NCI-H2107 treated with DMSO at 0.1 percent for 48 hours (cell line): ENCODE results near the gene SLC25A11.

Experiments used
- DNase-seq: peaks from one replicate; lab custom pipeline; 2025; ENCODE audit not compliant: unreplicated experiment; lab: John Stamatoyannopoulos, UW

SLC25A11 gene, protein sequence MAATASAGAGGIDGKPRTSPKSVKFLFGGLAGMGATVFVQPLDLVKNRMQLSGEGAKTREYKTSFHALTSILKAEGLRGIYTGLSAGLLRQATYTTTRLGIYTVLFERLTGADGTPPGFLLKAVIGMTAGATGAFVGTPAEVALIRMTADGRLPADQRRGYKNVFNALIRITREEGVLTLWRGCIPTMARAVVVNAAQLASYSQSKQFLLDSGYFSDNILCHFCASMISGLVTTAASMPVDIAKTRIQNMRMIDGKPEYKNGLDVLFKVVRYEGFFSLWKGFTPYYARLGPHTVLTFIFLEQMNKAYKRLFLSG

GRCh38 chr17:4939796-4940554, at the start of gene SLC25A11, which contains the start of gene RNF167:
Gene SLC25A11, minus strand, starts transcription at chr17:4940046. Its CDS starts 136 bp downstream, at chr17:4939910.
Gene RNF167, plus strand, starts transcription at chr17:4940268. Its CDS starts 642 bp downstream, at chr17:4940910.
- peak; percentile 82 for DNase-seq

DNA sequence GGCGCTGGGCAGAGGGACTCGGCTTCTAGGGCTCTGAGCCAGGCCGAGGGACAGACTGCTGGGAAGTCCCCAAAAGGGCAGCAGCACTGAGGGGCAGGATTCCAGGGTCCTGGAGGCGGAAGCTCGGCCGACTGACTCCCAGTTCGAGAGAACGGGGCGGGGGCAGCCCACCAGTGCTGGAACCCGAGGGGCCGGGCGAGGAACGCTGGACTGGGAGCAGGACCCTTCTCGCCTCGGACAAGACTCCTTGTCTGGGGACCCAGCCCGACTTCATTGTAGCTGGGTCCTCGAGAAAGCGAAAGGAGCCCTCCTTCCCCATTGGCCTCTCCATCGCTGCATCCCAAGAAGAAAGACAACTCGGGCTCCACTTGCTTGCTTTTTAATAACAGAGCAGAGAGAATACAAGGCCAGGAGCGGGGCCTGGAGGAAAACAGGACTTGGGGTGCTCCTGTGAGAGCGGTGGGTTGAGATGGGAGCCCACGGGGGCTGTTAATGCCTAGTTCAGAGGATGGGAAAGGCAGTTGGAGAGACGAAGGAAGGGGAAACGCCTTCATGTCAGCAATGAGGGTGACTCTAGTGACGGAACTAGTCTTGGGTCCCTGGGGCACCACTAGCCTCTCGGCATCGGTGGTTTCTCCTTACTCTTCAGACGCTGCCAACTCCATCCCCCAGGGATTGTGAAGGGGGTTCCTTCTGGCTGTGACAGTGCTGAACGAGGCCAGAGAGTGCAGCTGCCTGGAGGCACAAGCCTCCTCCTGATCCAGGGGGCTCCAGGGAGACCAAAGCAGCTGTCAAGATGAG, 48.1 kb upstream of the SLC25A11 start:
- DNase-seq = peak; percentile 16

DNA sequence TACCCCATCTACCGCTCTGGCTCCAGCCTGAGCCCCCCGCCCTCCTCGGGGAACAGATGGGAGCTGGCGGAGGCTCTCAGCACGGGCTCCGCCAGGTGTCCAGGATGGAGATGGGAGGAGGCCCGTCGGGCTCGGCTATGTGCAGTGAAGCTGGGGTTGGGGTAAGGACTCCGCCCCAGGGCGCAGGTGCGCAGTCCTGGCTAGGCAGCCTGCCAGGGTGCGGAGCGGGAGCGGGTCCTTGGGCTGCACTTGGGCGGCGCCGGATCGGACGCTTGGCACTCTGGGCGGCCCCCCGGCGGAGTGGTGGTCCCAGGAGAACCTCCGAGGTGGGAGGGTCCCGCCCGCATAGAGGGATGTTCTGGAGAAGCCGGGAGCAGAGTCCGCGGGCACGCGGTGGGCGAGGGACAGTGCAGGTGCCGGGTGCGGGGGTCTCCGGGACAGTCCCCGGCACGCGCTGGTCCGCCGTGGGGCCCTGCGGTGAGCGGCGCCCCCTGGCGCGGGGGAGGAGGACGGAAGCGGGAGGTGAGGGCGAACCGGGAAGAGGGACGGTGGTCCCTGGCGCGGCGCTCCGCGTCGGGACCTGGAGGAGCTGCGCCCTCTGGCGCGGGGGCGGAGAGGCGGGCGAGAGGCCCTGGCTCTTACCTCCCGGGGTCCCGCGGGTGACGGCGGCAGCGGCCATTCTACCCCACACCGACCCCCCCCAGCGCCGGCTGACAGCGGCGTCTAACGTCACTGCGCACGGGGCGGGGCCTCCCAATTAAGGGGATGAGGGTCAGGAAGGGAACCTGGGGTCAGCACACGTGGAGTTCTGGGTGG, 47.3 kb upstream of the SLC25A11 start, which contains the start of gene CAMTA2:
CAMTA2 (minus strand) TSS at position 725 of the 816 bp plus-strand sequence. CDS start 1,453 bp downstream, outside the sequence.
- DNase-seq = peak; percentile 41

DNA sequence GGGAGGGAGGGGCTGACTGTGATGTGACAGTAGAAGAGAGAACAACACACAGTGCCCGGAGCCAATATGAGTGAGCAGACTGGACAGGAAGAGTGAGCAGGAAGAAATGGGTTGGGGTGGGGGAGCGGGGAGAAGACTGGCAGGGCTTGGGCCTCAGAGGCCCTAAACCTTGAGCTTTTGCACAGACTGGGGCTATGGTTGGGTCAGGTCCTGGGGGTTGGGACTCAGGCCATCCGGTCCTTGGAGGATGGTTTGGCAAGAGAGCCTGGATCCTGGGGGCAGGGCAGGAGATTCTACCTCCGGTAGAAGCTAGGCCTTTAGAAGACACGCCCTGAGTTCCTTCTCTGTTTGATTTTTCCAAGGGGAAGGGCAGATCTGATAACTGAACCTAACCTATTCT, 46.6 kb upstream of the SLC25A11 start:
- DNase-seq = no peak

DNA sequence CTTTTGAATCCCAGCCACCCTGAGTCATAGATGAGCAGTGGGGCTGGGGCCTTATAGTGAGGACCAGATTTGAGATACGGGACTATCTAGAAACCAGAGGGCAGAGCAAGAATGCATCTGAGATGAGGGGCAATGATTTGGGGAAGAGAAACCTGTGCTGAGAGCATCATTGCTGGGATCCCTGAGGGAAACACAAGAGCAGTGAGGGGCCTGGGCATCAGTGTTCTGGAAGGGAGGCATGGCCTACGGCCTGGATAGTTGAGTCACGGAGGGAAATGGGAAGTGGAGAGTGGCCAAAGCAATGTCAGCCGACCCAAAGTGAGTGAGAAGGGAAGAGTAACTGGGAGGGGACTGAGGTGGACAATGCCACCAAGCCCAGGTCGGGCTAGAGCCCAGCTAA, 42.5 kb upstream of the SLC25A11 start:
- no peak for DNase-seq

DNA sequence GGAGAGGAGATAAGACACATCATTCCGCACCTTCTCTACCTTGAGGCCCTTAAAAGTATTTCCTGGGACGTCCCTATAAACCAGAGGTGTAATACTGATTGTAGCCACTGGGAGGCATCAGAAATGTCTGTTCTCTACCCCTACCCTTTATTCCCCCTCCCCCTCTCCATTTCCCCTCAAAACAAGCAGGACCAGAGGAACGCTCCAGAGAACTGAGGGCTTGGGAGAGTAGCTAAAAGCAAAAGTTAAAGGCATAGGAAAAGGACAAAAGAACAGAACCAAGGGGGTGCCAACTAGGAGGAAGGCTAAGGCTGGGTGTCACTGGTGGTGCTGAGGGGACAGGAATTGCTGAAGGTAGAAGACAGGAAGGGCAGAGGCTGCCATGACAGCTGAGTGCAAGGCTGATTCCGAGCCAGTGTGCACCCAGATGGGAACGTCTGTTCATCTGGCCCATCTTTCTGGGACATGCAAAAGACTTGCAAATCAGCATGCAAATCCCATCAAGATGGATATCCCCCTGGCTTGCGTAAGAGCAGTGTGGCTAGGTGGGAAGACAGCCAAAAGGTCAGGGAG, 40.9 kb upstream of the SLC25A11 start:
- DNase-seq = no peak

GRCh38 chr17:4978726-4979125, 38.9 kb upstream of the SLC25A11 start:
- DNase-seq = no peak

DNA sequence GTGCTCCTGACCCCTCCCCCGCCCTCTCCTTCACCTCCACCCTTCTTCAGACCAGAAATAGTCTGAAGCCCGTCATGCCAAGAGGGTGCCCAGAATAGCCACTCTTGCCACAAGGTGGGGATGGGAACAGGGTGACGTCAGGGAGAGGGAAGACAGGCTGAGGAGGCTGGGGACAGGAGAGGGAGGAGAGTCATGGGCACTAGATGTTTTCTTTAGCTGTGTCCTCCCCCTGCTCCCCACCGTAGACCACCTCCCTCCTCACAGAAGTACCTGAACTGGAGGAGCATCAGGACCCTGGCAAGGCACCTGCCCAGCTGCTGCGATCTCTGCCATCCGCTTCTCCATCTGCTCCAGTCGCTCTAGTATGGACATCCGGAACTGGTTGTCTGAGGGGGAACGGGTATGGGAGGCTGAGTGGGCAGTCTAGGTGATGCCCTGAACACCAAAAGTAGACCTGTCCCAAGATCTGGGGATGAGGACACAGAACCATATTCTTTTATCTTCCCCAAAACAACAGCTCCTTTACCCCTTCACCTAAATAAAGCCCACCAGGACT, 34.3 kb upstream of the SLC25A11 start:
- no peak for DNase-seq

- DNase-seq = no peak
These were observed 33.6 kb upstream of the SLC25A11 start for GRCh38 chr17:4973256-4974114.

DNA sequence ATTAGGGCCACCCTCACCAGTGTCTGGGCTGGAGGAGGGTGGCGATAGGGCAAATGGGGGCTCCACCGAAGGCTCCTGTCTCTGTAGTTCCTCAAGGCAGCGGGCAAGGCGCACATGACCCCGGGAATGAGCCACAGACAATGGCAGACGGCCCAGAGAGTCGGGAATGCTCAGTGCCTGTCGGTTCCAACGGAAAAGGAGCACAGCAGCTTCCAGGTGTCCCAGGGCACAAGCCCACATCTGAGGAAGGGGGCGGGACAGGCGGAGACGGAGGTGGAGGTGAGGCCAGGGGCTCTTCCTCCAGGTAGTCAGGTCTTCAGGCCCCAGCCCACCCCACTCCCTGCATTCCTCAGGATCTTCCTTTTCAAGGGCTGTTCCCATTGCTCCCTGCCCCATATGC, 32.9 kb upstream of the SLC25A11 start:
- no peak for DNase-seq

DNA sequence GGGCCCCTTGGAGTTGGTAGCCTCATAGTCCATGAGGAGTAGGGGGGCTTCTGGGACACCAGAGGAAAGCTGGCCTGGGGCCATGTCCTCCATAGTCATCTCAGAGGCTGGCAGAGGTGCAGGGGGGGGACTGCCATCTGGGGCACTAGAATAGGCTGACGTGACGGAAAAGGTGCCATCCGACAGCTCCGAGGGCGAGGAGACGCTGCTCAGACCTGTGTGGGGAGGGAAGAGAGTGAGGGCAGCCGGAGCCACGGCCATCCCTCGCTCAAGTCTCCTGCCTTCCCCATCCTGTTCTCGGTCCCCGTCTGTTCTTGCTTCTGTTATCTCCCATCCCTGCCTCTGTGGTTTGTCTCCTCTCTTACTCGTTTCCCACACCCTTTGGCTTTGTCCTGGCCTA, 32.5 kb upstream of the SLC25A11 start:
- DNase-seq = no peak

DNA sequence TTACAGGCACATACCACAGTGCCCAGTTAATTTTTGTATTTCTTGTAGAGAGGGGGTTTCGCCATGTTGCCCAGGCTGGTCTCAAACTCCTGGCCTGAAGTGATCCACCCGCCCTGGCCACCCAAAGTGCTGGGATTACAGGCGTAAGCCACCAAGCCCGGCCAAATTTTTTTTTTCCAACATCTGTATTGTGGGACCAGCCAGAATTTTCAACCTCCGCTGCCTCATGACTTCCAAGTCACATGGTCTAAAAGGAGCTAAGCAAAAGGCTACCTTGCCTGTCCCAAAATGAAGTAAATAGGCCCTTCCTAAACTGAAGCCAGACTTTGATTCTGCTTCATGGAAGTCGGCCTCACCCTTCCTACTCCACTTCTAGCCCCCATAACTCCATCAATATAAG, 32.0 kb upstream of the SLC25A11 start:
- DNase-seq = no peak

DNA sequence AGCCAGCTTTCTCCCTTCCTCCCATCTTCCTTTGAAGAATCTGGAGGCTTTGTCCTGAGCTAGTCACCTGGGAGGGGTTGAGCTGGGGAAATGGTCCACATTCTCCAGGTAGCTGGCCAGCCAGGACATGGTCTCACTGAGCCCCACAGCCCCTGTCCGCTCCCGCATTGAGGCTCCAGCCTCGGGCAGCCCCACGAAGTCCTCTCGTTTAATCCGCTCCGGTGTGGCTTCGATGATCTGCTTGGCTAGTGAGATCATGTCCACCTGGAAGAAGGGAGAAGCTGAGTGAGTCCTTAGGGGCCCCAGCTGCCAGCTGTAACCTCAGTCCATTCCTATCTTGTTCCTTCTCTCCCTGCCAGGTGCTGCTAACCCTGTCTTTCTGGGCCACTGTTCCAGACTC, 30.4 kb upstream of the SLC25A11 start:
- DNase-seq = no peak

GRCh38 chr17:4969551-4970173, 29.8 kb upstream of the SLC25A11 start:
- no peak for DNase-seq

GRCh38 chr17:4969047-4969550, 29.3 kb upstream of the SLC25A11 start:
- DNase-seq = no peak

GRCh38 chr17:4968486-4969046, 28.7 kb upstream of the SLC25A11 start:
- no peak for DNase-seq

GRCh38 chr17:4967539-4968485, 28.0 kb upstream of the SLC25A11 start, which contains the start of gene SPAG7:
Gene SPAG7, minus strand, starts transcription at chr17:4967817. Its CDS starts 13 bp downstream, at chr17:4967804.
- DNase-seq = peak; percentile 72
